GM12891 (cell line): Measurements from ENCODE around the gene NKAIN2.

Experiments
- PAX5 ChIP-seq: IDR thresholded peaks from 2 replicates; pipeline ENCODE4 v1.6.1; 2011; ENCODE audit warnings: low read length, moderate library complexity, mild to moderate bottlenecking; ENCODE audit not compliant: insufficient read depth, severe bottlenecking
- POLR2A ChIP-seq: IDR thresholded peaks from 2 replicates; pipeline ENCODE4 v1.6.1; 2011; ENCODE audit warnings: low read depth, low read length, control low read depth
- POLR2AphosphoS5 ChIP-seq: IDR thresholded peaks from 2 replicates; pipeline ENCODE4 v1.6.1; 2011; ENCODE audit warnings: low read depth, low read length, control low read depth
- SPI1 ChIP-seq: IDR thresholded peaks from 2 replicates; pipeline ENCODE4 v1.6.1; 2011; ENCODE audit warnings: low read depth, low read length, control low read depth
- TAF1 ChIP-seq: IDR thresholded peaks from 2 replicates; pipeline ENCODE4 v1.6.1; 2011; ENCODE audit warnings: low read depth, low read length, control low read depth

GRCh38 chr6:124660185-124660584 lies 856.5 kb downstream of the NKAIN2 start:
- TF ChIP-seq POLR2A (no peak), POLR2AphosphoS5 (no peak), SPI1 (no peak), PAX5 (no peak), TAF1 (no peak)
